GM12874 (cell line): Measurements from ENCODE around the gene RAB9A.

Source experiments
- CTCF ChIP-seq: IDR thresholded peaks from 2 replicates; pipeline ENCODE4 v1.5.1; 2011; ENCODE audit warnings: low read depth, mild to moderate bottlenecking, control low read depth, low read length, moderate library complexity; ENCODE audit not compliant: insufficient read depth

The RAB9A gene, protein sequence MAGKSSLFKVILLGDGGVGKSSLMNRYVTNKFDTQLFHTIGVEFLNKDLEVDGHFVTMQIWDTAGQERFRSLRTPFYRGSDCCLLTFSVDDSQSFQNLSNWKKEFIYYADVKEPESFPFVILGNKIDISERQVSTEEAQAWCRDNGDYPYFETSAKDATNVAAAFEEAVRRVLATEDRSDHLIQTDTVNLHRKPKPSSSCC

GRCh38 chrX:13688958-13689740 is at the start of gene RAB9A:
Gene RAB9A, plus strand, starts transcription at chrX:13689128. Its CDS starts 19,619 bp downstream, at chrX:13708747.
- TF ChIP-seq CTCF: no peak

- no peak for TF ChIP-seq CTCF
These were observed 43.3 kb upstream of the RAB9A start for GRCh38 chrX:13645464-13646153.

DNA sequence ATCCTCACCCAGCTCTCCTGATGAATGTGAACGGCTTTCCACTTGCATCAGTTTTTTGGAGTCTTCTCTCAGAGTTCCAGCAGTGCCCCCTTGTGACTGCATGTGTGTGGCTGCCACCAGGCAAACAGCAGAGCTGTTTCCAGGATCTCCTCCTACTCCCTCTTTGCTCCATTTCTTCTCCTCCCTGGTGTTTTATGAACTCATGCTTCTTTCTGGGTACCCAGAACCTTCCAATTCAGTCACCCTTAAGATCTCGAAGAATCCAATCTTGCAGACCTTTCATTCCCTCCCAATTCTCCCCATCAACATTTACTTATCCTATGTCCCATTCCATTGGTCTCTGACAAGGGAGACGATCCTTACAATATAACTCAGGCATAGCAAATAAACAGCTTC is 42.8 kb upstream of the RAB9A start:
- peak; percentile 61 for TF ChIP-seq CTCF

DNA sequence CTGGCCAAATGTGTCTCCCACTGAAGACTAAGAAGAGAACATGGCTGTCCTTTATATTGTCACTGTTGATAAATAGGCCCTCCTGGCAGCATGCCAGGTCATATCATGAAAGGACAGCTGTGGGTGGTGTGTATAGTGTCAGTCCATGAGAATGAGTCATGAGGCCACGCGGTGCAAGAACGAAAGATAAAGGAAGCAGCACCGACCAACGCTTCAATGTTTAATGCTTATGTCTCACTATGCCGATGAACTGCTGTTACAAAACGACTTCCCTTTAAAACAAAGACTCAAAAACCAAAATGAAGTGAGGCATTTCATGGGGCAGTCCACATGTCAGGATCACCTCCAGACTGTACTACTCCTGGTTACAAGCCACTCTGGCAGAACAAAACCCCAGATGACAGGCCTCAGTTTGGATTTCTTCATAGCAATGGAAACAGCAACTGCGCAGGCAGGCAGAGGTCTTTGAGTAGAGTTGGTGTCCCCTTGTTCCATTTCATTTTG is 41.2 kb upstream of the RAB9A start:
- no peak for TF ChIP-seq CTCF

DNA sequence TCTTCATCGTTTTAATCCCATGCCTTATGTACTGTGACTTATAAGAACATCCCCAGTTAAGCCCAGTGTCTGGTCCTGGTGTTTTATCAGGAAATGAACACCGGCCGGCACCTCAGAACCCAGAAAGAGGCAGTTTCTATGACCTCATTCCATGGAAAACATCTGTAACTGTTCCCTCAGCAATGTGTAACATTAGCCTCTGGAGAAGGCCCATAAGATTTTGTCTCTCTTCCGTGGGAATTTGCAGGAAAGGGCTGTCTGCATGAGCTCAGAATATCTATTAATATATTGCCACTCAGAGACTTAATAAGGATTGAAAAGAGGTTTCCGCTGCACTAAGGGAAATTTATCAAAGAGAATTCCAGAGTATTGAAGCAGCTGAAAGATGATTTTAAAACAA is 39.1 kb upstream of the RAB9A start:
- no peak for TF ChIP-seq CTCF

DNA sequence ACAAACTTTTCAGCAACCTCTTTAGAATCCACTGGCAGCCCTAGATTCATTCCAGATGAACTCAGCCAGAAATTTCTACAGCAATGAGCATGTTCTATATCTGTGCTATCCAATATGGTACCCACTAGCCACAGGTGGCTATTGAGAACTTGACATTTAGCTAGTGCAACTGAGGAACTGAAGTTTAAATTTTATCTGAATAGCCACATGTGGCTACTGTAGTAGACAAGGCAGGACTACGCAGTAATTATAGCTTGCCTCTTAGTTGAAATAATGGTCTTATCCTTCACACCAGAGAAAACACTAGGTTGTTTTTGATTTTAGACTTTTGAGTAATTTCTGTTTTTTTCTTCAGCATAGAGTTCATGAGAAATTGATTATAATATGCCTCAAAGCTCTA is 38.6 kb upstream of the RAB9A start:
- TF ChIP-seq CTCF: no peak

DNA sequence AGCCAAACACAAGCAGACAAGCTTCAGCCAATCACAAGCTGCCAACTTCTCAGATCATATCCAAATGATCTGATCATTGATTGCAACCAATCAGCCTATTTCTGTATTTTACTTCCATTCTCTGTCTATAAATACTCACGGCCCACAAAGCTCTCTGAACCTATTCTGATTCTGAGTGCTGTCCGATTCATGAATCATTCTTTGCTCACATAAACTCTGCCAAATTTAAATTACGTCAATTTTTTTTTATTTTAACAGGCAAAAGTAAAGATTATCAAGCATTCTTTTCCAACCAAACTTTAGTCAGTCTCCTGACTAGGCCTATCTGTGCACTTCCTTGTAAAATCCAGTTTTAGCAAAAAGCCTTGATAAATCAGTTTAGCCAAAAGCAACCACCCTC is 37.8 kb upstream of the RAB9A start:
- TF ChIP-seq CTCF: no peak
